Right cardiac atrium (tissue), 5 donors: ENCODE results near the gene ZNF579. TPM values are rescaled to one million over a fixed set of nuclear protein-coding genes. Genes with fewer than 3 reads are reported as not detected.

Experiments used
- ATAC-seq, 2 donors: fragments of 200-7000 bp; cut with Tn5 transposase; one replicate each; pipeline versions ENCODE4 v1.8.0 to v1.9.1; 2020; ENCODE audit warnings: moderate library complexity in 2 of 2, mild to moderate bottlenecking in 1 of 2
- DNase-seq, 3 donors: peaks; one replicate each; pipeline ENCODE4 v3.0.0-alpha.2; 2020
- H3K27ac ChIP-seq: one replicate; pipeline ENCODE4 v1.5.1; 2013; ENCODE audit warnings: mild to moderate bottlenecking, low read length, control low read depth, moderate library complexity
- H3K27me3 ChIP-seq: one replicate; pipeline ENCODE4 v1.6.1; 2013; ENCODE audit not compliant: control insufficient read depth, insufficient read depth
- H3K4me1 ChIP-seq: one replicate; pipeline ENCODE4 v1.6.1; 2013; ENCODE audit warnings: low read length; ENCODE audit not compliant: control insufficient read depth, insufficient read depth
- H3K4me3 ChIP-seq: one replicate; pipeline ENCODE4 v1.5.1; 2013; ENCODE audit warnings: low read length, control low read depth
- H3K9me3 ChIP-seq: one replicate; pipeline ENCODE4 v1.6.1; 2013; ENCODE audit warnings: low read length; ENCODE audit not compliant: control insufficient read depth
- WGBS: extraction: QIAGEN DNeasy Blood & Tissue Kit; methylation state at CpG from one replicate; pipeline ENCODE4 v1.1.7; 2013; 5-methylcytosine and 5-hydroxymethylcytosine counted together
- intact Hi-C, 4 donors: fragments of 100-400 bp; cut with DNase I; formaldehyde crosslinking; loops; one replicate each; pipeline versions ENCODE4 v1.11.0 to v1.14.0; 2022 to 2023
- polyA plus RNA-seq: library from polyadenylated mRNA; stranded (reverse); fragments of 200-250 nt; gene quantifications from one replicate; pipeline ENCODE4 v1.2.3, GENCODE V29; 2013
- total RNA-seq, 4 donors: library from RNA; stranded (reverse); fragmentation: NEBNext Ultra II Directional; extraction: Animal tissue kit (Norgen Biotek cat#: 25700); gene quantifications; one replicate each; pipeline ENCODE4 v1.2.1, GENCODE V29; 2021
- donor health status: healthy with polysubstance abuse.
- donor health status: DM: no; HTN: yes; CAD: no.
- donor health status: DM: no; HTN: no; CAD: no.
- donor health status: DM: no; HTN: yes; CAD: no; lungs with severe emphysema.
- donor health status: DM: yes; HTN: yes; CAD: no.

The ZNF579 gene
- total and polyA plus RNA-seq, 5 donors, result 10.2 to 15.5 (median 13.3) TPM

GRCh38 chr19:55620410-55621204, 40.0 kb upstream of the ZNF579 start:
- ATAC-seq, result no peak
- peak in 1 of 3 donors; percentile 42 for DNase-seq
- Histone ChIP-seq H3K9me3 (no peaks in the 10 kb centered on the region), H3K4me3 (no peak overlapping the region), H3K4me1 (no peaks in the 10 kb centered on the region), H3K27ac (no peak overlapping the region), H3K27me3 (no peaks in the 10 kb centered on the region)
- intact Hi-C loops, result no loop called here
- WGBS, result 88% methylated on average over 12 of the region's 12 CpGs

- ATAC-seq (no peak), DNase-seq (peak in 1 of 3 donors; percentile 6)
- Histone ChIP-seq H3K4me1 (no peaks in the 10 kb centered on the region), H3K27me3 (no peaks in the 10 kb centered on the region), H3K4me3 (no peak overlapping the region), H3K9me3 (no peaks in the 10 kb centered on the region), H3K27ac (no peak overlapping the region)
- 79% methylated on average over 3 of the region's 3 CpGs for WGBS
- intact Hi-C loops, result no loop called here
Measured at GRCh38 chr19:55619286-55619685, 38.6 kb upstream of the ZNF579 start.

- Histone ChIP-seq H3K27me3 (no peaks in the 10 kb centered on the region), H3K4me3 (no peak overlapping the region), H3K9me3 (no peaks in the 10 kb centered on the region), H3K27ac (no peak overlapping the region), H3K4me1 (no peaks in the 10 kb centered on the region)
- peak in 2 of 3 donors; percentile 3 to 27 for DNase-seq
- intact Hi-C loops, result no loop called here
- 89% methylated on average over 7 of the region's 7 CpGs for WGBS
- ATAC-seq, result no peak
Measured at GRCh38 chr19:55618426-55618825, 37.8 kb upstream of the ZNF579 start.

GRCh38 chr19:55617426-55617825, 36.8 kb upstream of the ZNF579 start:
- Histone ChIP-seq H3K27ac (no peak overlapping the region), H3K9me3 (no peaks in the 10 kb centered on the region)

GRCh38 chr19:55616395-55616875, 35.8 kb upstream of the ZNF579 start:
- H3K9me3 ChIP-seq, result no peaks in the 10 kb centered on the region
- intact Hi-C loops, result no loop called here
- H3K27ac ChIP-seq, result no peak overlapping the region
- 97% methylated on average over 38 of the region's 38 CpGs for WGBS
- H3K4me1 ChIP-seq, result peaks cover 2% of the 10 kb centered on the region
- H3K27me3 ChIP-seq, result no peaks in the 10 kb centered on the region
- DNase-seq, result peak in 1 of 3 donors; percentile 46
- no peak for ATAC-seq
- H3K4me3 ChIP-seq, result no peak overlapping the region

More at GRCh38 chr19:55617426-55617825, 36.8 kb upstream of the ZNF579 start:
- no peak overlapping the region for H3K4me3 ChIP-seq
- ATAC-seq, result no peak
- WGBS, result 80% methylated on average over 8 of the region's 8 CpGs
- no peaks in the 10 kb centered on the region for H3K27me3 ChIP-seq
- peaks cover 2% of the 10 kb centered on the region for H3K4me1 ChIP-seq
- intact Hi-C loops, result no loop called here
- DNase-seq, result peak in 2 of 3 donors; percentile 9 to 10

GRCh38 chr19:55615543-55616394, 35.1 kb upstream of the ZNF579 start:
- Histone ChIP-seq H3K27me3 (no peaks in the 10 kb centered on the region), H3K9me3 (no peaks in the 10 kb centered on the region), H3K4me1 (peaks cover 5% of the 10 kb centered on the region), H3K27ac (no peak overlapping the region), H3K4me3 (no peak overlapping the region)
- whole genome bisulfite sequencing, result 97% methylated on average over 88 of the region's 88 CpGs
- no peak for ATAC-seq
- intact Hi-C loops, result no loop called here
- peak in 2 of 3 donors; percentile 57 to 72 for DNase-seq

- intact Hi-C loops, result no loop called here
Measured at GRCh38 chr19:55614711-55615542, 34.3 kb upstream of the ZNF579 start.

GRCh38 chr19:55613930-55614710, 33.5 kb upstream of the ZNF579 start:
- WGBS, result 94% methylated on average over 75 of the region's 75 CpGs
- intact Hi-C loops, result no loop called here
- H3K4me1 ChIP-seq, result peaks cover 8% of the 10 kb centered on the region
- no peak overlapping the region for H3K27ac ChIP-seq
- DNase-seq (peak in 1 of 3 donors; percentile 70), ATAC-seq (no peak)
- no peaks in the 10 kb centered on the region for H3K27me3 ChIP-seq
- no peaks in the 10 kb centered on the region for H3K9me3 ChIP-seq
- H3K4me3 ChIP-seq, result no peak overlapping the region

More at GRCh38 chr19:55614711-55615542, 34.3 kb upstream of the ZNF579 start:
- no peaks in the 10 kb centered on the region for H3K9me3 ChIP-seq
- H3K27me3 ChIP-seq, result no peaks in the 10 kb centered on the region
- H3K4me3 ChIP-seq, result no peak overlapping the region
- H3K4me1 ChIP-seq, result peaks cover 8% of the 10 kb centered on the region
- 97% methylated on average over 98 of the region's 98 CpGs for WGBS
- DNase-seq, result peak in 1 of 3 donors; percentile 53
- H3K27ac ChIP-seq, result no peak overlapping the region
- no peak for ATAC-seq

GRCh38 chr19:55613396-55613795, 32.7 kb upstream of the ZNF579 start:
- intact Hi-C loops, result no loop called here
- 93% methylated on average over 27 of the region's 27 CpGs for WGBS
- Histone ChIP-seq H3K27me3 (no peaks in the 10 kb centered on the region), H3K4me1 (peaks cover 8% of the 10 kb centered on the region), H3K9me3 (no peaks in the 10 kb centered on the region), H3K4me3 (no peak overlapping the region), H3K27ac (peak overlapping the region; percentile 18)
- ATAC-seq (no peak), DNase-seq (no peak)
